GM23248 (cell line): ENCODE data around the gene UIMC1. TPM values are rescaled to one million over a fixed set of nuclear protein-coding genes. Genes with fewer than 3 reads are reported as not detected.

Source experiments
- DNase-seq: peaks from one replicate; pipeline ENCODE4 v3.0.0-alpha.2; 2015
- H2AFZ ChIP-seq: fragments of 200-600 bp; sonication (generic); 2 replicates; pipeline ENCODE4 v1.6.1; 2016; ENCODE audit warnings: antibody characterized with exemption
- H3F3A ChIP-seq: fragments of 200-600 bp; sonication (generic); 2 replicates; pipeline ENCODE4 v1.6.1; 2016; ENCODE audit warnings: mild to moderate bottlenecking, antibody characterized with exemption, mixed run types; ENCODE audit not compliant: insufficient read depth
- H3K27ac ChIP-seq: fragments of 200-600 bp; sonication (generic); 2 replicates; pipeline ENCODE4 v1.5.1; 2016; ENCODE audit warnings: mild to moderate bottlenecking
- H3K27me3 ChIP-seq: fragments of 200-600 bp; sonication (generic); replicated peaks from 2 replicates; pipeline ENCODE4 v1.6.1; 2016; ENCODE audit warnings: mild to moderate bottlenecking; ENCODE audit not compliant: insufficient read depth
- H3K36me3 ChIP-seq: fragments of 200-600 bp; sonication (generic); 2 replicates; pipeline ENCODE4 v1.6.1; 2016; ENCODE audit warnings: low read depth, mild to moderate bottlenecking
- H3K4me1 ChIP-seq: fragments of 200-600 bp; sonication (generic); 2 replicates; pipeline ENCODE4 v1.6.1; 2016; ENCODE audit warnings: mild to moderate bottlenecking; ENCODE audit not compliant: insufficient read depth
- H3K4me2 ChIP-seq: fragments of 200-600 bp; sonication (generic); one replicate; pipeline ENCODE4 v1.6.1; 2016; ENCODE audit warnings: mild to moderate bottlenecking; ENCODE audit not compliant: unreplicated experiment
- H3K4me3 ChIP-seq: fragments of 200-600 bp; sonication (generic); 2 replicates; pipeline ENCODE4 v1.5.1; 2016; ENCODE audit warnings: mild to moderate bottlenecking
- H3K79me2 ChIP-seq: fragments of 200-600 bp; sonication (generic); 2 replicates; pipeline ENCODE4 v1.6.1; 2016; ENCODE audit warnings: mild to moderate bottlenecking; ENCODE audit not compliant: insufficient read depth
- H3K9ac ChIP-seq: fragments of 200-600 bp; sonication (generic); 2 replicates; pipeline ENCODE4 v1.6.1; 2016; ENCODE audit warnings: mild to moderate bottlenecking
- H3K9me2 ChIP-seq: fragments of 200-600 bp; sonication (generic); 2 replicates; pipeline ENCODE4 v1.6.1; 2016; ENCODE audit warnings: mixed run types, mild to moderate bottlenecking, moderate library complexity; ENCODE audit not compliant: insufficient read depth
- H3K9me3 ChIP-seq: fragments of 200-600 bp; sonication (generic); one replicate; pipeline ENCODE4 v1.6.1; 2017; ENCODE audit warnings: low read depth
- H4K20me1 ChIP-seq: fragments of 200-600 bp; sonication (generic); 2 replicates; pipeline ENCODE4 v1.6.0; 2016; ENCODE audit not compliant: insufficient read depth
- EZH2 ChIP-seq: fragments of 200-600 bp; sonication (generic); IDR thresholded peaks from 2 replicates; pipeline ENCODE4 v1.6.1; 2018; ENCODE audit warnings: antibody characterized with exemption, mild to moderate bottlenecking; ENCODE audit not compliant: insufficient read depth, poor library complexity, severe bottlenecking
- EZH2phosphoT487 ChIP-seq: fragments of 200-600 bp; sonication (generic); IDR thresholded peaks from 2 replicates; pipeline ENCODE4 v1.6.1; 2018; ENCODE audit warnings: antibody characterized with exemption, moderate library complexity, mild to moderate bottlenecking, low read depth; ENCODE audit not compliant: insufficient read depth
- WGBS, 2 experiments: methylation state at CpG; one replicate each; pipeline ENCODE4 v1.1.6; 2015 to 2017; ENCODE audit warnings: low lambda C conversion rate in 2 of 2, low coverage in 1 of 2; ENCODE audit errors: missing lambda C conversion rate in 2 of 2; 5-methylcytosine and 5-hydroxymethylcytosine counted together
- in situ Hi-C: fragments of 300-500 bp; cut with MboI; formaldehyde crosslinking; loops from 2 replicates; pipeline ENCODE4 v1.15.0; 2020
- polyA plus RNA-seq: library from polyadenylated mRNA; unstranded; fragments of >200 nt; fragmentation: Nextera tagmentation; extraction: Ambion mirVana; gene quantifications from 2 replicates; pipeline ENCODE4 v1.2.1, GENCODE V29; 2016
- total RNA-seq: library from RNA; depleted of rRNA; stranded (reverse); fragments of >200 nt; shearing (Covaris generic); gene quantifications from 2 replicates; pipeline ENCODE4 v1.2.3, GENCODE V29; 2014

UIMC1 gene
- total and polyA plus RNA-seq, 2 experiments from 2014 or later, result 18.4 to 27.6 TPM

- Histone ChIP-seq H2AFZ (no peak overlapping the region), H3F3A (no peaks in the 10 kb centered on the region), H3K4me2 (no peak overlapping the region), H4K20me1 (no peaks in the 10 kb centered on the region), H3K27ac (no peak overlapping the region), H3K9me2 (no peaks in the 10 kb centered on the region), H3K4me3 (no peak overlapping the region), H3K36me3 (no peaks in the 10 kb centered on the region), H3K79me2 (no peaks in the 10 kb centered on the region), H3K9ac (no peak overlapping the region), H3K9me3 (no peaks in the 10 kb centered on the region), H3K4me1 (no peaks in the 10 kb centered on the region), H3K27me3 (peaks cover 9% of the 10 kb centered on the region)
- WGBS, 2 experiments, result 32 to 33% methylated on average over 7 to 10 of the region's 10 CpGs
- DNase-seq, result no peak
- in situ Hi-C loops, result no loop called here
- TF ChIP-seq EZH2 (no peak), EZH2phosphoT487 (no peak)
These were observed 146.7 kb downstream of the UIMC1 start for GRCh38 chr5:176859916-176860315.

GRCh38 chr5:176857894-176858273 lies 148.7 kb downstream of the UIMC1 start:
- in situ Hi-C loops, result no loop called here
- DNase-seq, result no peak
- H3K9me3 ChIP-seq, result no peaks in the 10 kb centered on the region
- no peak overlapping the region for H3K9ac ChIP-seq
- no peaks in the 10 kb centered on the region for H3K4me1 ChIP-seq
- H3K79me2 ChIP-seq, result no peaks in the 10 kb centered on the region
- H3K4me2 ChIP-seq, result no peak overlapping the region
- no peak overlapping the region for H2AFZ ChIP-seq
- H3K27ac ChIP-seq, result no peak overlapping the region
- no peak overlapping the region for H3K4me3 ChIP-seq
- H3F3A ChIP-seq, result no peaks in the 10 kb centered on the region
- H3K9me2 ChIP-seq, result no peaks in the 10 kb centered on the region
- H3K36me3 ChIP-seq, result no peaks in the 10 kb centered on the region
- H4K20me1 ChIP-seq, result no peaks in the 10 kb centered on the region
- 48 to 53% methylated on average over 11 of the region's 11 CpGs for WGBS, 2 experiments
- TF ChIP-seq EZH2phosphoT487 (no peak), EZH2 (no peak)
- H3K27me3 ChIP-seq, result no peaks in the 10 kb centered on the region; the same call in 1 of the 2 replicates

GRCh38 chr5:176857216-176857893 lies 149.2 kb downstream of the UIMC1 start:
- in situ Hi-C loops, result no loop called here
- Histone ChIP-seq H3K4me3 (no peak overlapping the region), H4K20me1 (no peaks in the 10 kb centered on the region), H3K27me3 (no peaks in the 10 kb centered on the region; the same call in 1 of the 2 replicates), H3K4me2 (no peak overlapping the region), H3K9ac (no peak overlapping the region), H3K9me2 (no peaks in the 10 kb centered on the region), H3K4me1 (no peaks in the 10 kb centered on the region), H3K36me3 (no peaks in the 10 kb centered on the region), H3K79me2 (no peaks in the 10 kb centered on the region), H2AFZ (no peak overlapping the region), H3K27ac (no peak overlapping the region), H3F3A (no peaks in the 10 kb centered on the region), H3K9me3 (no peaks in the 10 kb centered on the region)
- DNase-seq, result peak; percentile 19
- TF ChIP-seq EZH2phosphoT487, result no peak
- WGBS, 2 experiments, result 36 to 37% methylated on average over 17 to 19 of the region's 19 CpGs

- Histone ChIP-seq H3K27ac (no peak overlapping the region), H4K20me1 (no peaks in the 10 kb centered on the region), H3K27me3 (no peaks in the 10 kb centered on the region; the same call in 1 of the 2 replicates), H3K4me2 (no peak overlapping the region), H3F3A (no peaks in the 10 kb centered on the region), H2AFZ (no peak overlapping the region), H3K4me1 (no peaks in the 10 kb centered on the region), H3K9ac (no peak overlapping the region), H3K9me3 (no peaks in the 10 kb centered on the region), H3K9me2 (no peaks in the 10 kb centered on the region), H3K79me2 (no peaks in the 10 kb centered on the region), H3K36me3 (no peaks in the 10 kb centered on the region), H3K4me3 (no peak overlapping the region)
- 27 to 32% methylated on average over 7 to 8 of the region's 8 CpGs for WGBS, 2 experiments
- TF ChIP-seq EZH2phosphoT487, result no peak
- no peak for TF ChIP-seq EZH2
- in situ Hi-C loops, result no loop called here
- no peak for DNase-seq
These were observed 149.8 kb downstream of the UIMC1 start for GRCh38 chr5:176856746-176857145.
